NCI-H2171 treated with DMSO at 0.1 percent for 48 hours (cell line): ENCODE measurements around the gene NKX1-2.

Experiments
- DNase-seq: peaks from one replicate; lab custom pipeline; 2025; lab: John Stamatoyannopoulos, UW

NKX1-2 gene

DNA sequence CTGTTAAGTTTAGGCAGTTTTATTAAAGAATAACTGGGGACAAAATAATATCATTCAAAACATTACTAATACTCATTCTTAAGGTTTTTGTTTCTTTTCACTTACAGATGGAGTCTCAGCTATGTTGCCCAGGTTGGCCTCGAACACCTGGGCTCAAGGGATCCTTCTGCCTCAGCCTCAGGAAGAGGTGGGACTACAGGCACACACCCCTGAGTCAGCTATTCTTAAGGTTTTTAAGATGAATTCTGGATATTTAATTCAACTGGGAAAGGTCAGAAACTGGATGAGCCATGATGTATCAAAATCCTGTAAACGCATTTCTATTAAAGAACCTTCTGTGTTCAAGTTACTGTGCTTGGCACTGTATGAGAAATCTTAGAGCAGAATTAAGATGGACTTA lies 34.6 kb downstream of the NKX1-2 start:
- DNase-seq, result no peak

DNA sequence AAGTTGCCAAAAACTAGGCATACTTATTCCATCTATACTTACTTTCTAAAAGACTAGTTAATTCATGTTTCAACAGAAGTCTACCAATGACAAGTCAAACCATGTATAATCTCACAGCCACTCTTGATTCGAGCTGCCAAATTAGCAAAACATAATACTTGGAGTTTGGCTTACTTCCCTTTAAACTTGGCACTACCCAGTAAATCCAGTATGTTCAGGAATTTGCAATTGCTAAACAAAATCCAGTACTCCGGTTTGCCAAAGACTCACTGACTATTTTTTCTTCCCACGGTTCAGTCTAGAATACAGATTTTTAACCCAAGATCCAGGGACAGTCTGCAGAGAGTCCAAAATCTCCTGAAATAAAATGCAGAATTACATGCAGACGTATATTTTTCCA lies 35.8 kb downstream of the NKX1-2 start:
- no peak for DNase-seq

DNA sequence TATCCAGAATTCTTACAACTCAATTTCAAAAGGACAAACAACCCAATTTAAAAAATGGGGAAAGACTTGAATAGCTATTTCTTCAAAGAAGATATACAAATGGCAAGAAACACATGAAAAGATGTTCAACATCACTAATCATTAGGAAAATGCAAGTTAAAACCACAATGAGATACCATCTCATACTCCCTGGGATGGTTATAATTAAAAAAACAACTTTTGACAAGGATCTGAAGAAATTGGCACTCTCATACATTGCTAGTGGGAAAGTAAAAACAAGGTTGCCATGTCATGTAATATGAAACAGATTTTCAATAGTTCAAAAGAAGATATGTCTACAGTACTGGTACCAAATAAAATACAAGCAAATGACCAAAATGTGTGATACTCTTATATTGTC lies 40.1 kb downstream of the NKX1-2 start:
- no peak for DNase-seq

DNA sequence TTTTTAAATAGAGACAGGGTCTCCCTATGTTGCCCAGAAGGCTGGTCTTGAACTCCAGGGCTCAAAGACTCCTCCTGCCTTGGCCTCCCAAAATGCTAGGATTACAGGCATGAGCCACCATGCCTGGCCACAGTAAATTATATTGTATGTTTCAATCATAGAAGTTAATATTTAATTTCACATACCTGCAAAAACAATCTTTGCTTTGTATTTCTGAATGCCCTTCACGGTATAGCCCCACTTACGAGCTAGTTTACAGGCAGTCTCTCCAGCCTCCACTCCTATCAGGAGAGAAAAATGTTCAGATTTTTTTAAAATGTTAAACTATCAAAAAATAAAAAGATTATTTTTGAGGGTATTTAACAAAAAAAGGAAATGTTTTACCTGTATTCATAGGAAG lies 41.5 kb downstream of the NKX1-2 start:
- no peak for DNase-seq

DNA sequence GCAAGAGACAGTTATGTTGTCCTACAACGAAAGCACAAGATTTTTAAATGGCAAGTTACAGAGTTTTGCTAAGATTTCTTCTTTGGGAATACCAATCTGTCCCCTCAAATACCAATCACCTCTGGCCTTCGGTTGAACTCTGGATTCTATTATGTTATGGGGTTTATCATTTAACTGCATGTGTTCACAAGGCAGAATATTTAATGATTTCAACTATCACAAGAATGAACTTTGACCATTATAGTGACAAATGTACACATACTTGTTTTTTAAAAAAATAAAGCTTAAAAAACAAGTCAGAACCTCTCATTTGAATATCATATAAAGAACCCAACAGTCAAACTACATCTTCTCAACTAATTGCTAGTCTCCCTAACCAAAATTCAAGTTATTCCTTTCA lies 42.4 kb downstream of the NKX1-2 start:
- DNase-seq, result no peak

DNA sequence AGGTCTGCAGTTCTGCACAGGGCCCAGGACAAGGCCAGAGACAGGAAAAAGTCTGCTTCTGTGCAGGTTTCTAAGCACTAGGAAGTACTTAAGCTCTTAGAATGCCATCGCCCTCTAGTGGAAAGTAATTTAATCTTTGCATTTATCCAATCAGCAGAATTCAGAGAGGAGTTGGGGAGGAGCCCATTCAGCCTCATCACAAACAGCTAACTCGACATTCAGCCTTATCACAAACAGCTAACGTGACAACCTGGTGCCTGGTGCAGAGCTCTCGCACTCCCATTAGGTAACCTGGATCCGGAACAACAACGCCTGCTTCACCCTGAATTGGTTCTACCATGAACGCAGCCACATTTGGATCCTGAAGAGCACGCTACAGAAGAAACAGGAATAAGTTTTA lies 46.3 kb downstream of the NKX1-2 start:
- DNase-seq, result peak; percentile 71

DNA sequence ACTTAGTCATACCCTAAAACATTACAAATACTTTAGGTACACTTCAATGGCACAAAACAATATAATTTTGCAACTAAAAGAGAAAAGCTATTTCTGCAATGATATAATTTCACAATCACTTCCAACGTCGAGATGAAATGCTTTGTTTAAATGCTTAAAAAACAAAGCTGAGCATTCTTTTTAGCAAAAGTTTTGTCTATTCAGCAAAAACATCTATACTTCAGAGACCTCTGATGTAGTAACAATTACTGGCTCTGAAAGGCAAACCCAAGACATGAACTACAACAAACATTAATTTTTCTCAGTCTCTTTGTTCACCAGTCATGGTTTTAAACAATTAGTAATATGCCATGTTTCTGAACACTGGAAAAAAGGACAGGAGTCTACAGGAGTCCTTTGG lies 47.6 kb downstream of the NKX1-2 start:
- DNase-seq, result no peak

DNA sequence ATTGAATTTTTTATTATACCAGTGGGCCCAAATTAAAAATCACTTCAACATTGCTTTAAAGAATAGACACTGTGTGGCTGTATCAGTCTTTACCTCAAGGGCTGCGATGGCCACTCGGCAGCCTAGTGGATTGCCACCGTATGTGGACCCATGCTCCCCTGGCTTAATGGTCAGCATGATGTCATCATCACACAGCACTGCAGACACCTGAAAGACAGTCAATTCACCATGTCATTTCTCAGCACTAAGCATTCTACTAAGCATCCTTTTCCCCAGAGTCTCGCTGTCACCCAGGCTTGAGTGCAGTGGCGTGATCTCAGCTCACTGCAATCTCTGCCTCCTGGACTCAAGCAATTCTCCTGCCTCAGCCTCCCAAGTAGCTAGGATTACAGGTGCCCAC lies 48.2 kb downstream of the NKX1-2 start:
- no peak for DNase-seq
